Measurements from ENCODE around the gene PIP5K1C.

The PIP5K1C gene

GRCh38 chr19:3733549-3734309, 33.5 kb upstream of the PIP5K1C start:
- H3K4me3 ChIP-seq (ENCODE audit: low read depth, low read length) = no peak overlapping the region
- no peak overlapping the region for H3K27ac ChIP-seq (ENCODE audit: low read depth, low read length)
- no peaks in the 10 kb centered on the region for H3K4me1 ChIP-seq (ENCODE audit: control insufficient read depth, insufficient read depth, low read length)
- H3K36me3 ChIP-seq (ENCODE audit: control insufficient read depth, insufficient read depth, low read length) = peaks cover 28% of the 10 kb centered on the region
- H3K9ac ChIP-seq (ENCODE audit: low read length) = no peak overlapping the region
- no peaks in the 10 kb centered on the region for H3K9me3 ChIP-seq (ENCODE audit: control insufficient read depth, insufficient read depth, low read depth, low read length)
- no peaks in the 10 kb centered on the region for H3K27me3 ChIP-seq (ENCODE audit: control insufficient read depth, insufficient read depth, low read length)

DNA sequence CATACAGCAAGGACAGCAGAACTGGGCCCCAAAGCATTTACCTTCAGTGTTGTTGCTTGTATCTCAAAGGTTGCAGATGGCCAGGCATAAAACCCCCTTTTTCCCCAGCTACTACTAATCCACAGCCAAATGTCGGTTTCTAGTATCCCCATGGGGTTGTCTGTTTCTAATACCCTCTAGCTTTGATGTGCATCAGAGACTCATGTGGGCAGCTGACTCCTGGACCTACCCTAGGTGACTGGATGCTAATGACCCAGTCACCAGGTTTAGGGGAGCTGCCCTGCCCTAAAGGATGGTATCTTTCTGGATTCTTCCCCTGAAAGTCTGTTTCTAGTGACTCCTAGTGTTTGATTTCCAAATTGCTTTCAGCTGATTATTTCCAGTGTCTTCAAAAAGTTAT, 31.8 kb upstream of the PIP5K1C start:
- H3K36me3 ChIP-seq (ENCODE audit: control insufficient read depth, insufficient read depth, low read length) = peaks cover 13% of the 10 kb centered on the region; the same call in 1 of the 2 replicates
- H3K4me3 ChIP-seq (ENCODE audit: low read depth, low read length) = no peak overlapping the region
- no peaks in the 10 kb centered on the region for H3K27me3 ChIP-seq (ENCODE audit: control insufficient read depth, insufficient read depth, low read length)
- no peak overlapping the region for H3K9ac ChIP-seq (ENCODE audit: low read length)
- H3K27ac ChIP-seq (ENCODE audit: low read depth, low read length) = no peak overlapping the region
- no peaks in the 10 kb centered on the region for H3K4me1 ChIP-seq (ENCODE audit: control insufficient read depth, insufficient read depth, low read length)
- no peaks in the 10 kb centered on the region for H3K9me3 ChIP-seq (ENCODE audit: control insufficient read depth, insufficient read depth, low read depth, low read length)

DNA sequence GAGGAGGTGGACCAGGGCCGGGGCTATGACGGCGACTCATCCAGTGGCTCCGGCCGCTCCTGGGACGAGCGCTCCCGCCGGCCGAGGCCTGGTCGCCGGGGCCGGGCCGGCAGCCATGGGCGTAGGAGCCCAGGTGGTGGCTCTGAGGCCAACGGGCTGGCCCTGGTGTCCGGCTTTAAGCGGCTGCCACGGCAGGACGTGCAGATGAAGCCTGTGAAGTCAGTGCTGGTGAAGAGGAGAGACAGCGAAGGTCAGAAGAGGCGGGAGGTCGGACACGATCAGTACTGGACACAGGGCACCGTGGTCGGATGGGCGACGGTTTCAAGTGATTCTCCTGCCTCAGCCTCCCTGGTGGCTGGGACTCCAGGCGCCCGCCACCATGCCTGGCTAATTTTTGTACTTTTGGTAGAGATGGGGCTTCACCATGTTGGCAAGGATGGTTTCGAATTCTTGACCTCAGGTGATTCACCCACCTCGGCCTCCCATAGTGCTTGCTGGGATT, 30.2 kb upstream of the PIP5K1C start:
- Histone ChIP-seq H3K4me1 (ENCODE audit: control insufficient read depth, insufficient read depth, low read length) (no peaks in the 10 kb centered on the region), H3K27me3 (ENCODE audit: control insufficient read depth, insufficient read depth, low read length) (no peaks in the 10 kb centered on the region), H3K36me3 (ENCODE audit: control insufficient read depth, insufficient read depth, low read length) (peaks cover 7% of the 10 kb centered on the region; the same call in 1 of the 2 replicates), H3K4me3 (ENCODE audit: low read depth, low read length) (no peak overlapping the region), H3K27ac (ENCODE audit: low read depth, low read length) (no peak overlapping the region), H3K9ac (ENCODE audit: low read length) (no peak overlapping the region), H3K9me3 (ENCODE audit: control insufficient read depth, insufficient read depth, low read depth, low read length) (no peaks in the 10 kb centered on the region)

- H3K27ac ChIP-seq (ENCODE audit: low read depth, low read length) = no peak overlapping the region
- H3K4me1 ChIP-seq (ENCODE audit: control insufficient read depth, insufficient read depth, low read length) = peaks cover 8% of the 10 kb centered on the region; the same call in 1 of the 2 replicates
- no peak overlapping the region for H3K9ac ChIP-seq (ENCODE audit: low read length)
- H3K27me3 ChIP-seq (ENCODE audit: control insufficient read depth, insufficient read depth, low read length) = peaks cover 9% of the 10 kb centered on the region; the same call in 1 of the 2 replicates
- no peak overlapping the region for H3K4me3 ChIP-seq (ENCODE audit: low read depth, low read length)
- no peaks in the 10 kb centered on the region for H3K36me3 ChIP-seq (ENCODE audit: control insufficient read depth, insufficient read depth, low read length)
- H3K9me3 ChIP-seq (ENCODE audit: control insufficient read depth, insufficient read depth, low read depth, low read length) = no peaks in the 10 kb centered on the region
These were observed 25.5 kb upstream of the PIP5K1C start for GRCh38 chr19:3725640-3726310.

DNA sequence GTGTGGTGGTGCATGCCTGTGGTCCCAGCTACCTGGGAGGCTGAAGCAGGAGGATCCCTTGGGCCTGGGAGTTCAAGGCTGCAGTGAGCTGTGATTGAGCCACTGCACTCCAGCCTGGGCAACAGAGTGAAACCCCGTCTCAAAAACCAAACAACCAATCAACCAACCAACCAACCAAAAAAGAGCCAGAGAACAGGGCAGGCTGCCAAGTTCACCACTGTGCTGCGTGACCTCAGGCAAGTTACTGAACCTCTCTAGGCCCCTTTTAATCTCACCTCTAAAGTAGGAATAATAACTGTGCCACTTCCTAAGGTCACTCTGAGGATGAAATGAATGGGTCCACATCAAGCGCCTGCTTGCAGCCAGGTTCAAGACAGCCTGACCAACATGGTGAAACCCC, 24.9 kb upstream of the PIP5K1C start:
- H3K36me3 ChIP-seq (ENCODE audit: control insufficient read depth, insufficient read depth, low read length) = no peaks in the 10 kb centered on the region
- H3K4me1 ChIP-seq (ENCODE audit: control insufficient read depth, insufficient read depth, low read length) = peaks cover 13% of the 10 kb centered on the region
- H3K4me3 ChIP-seq (ENCODE audit: low read depth, low read length) = no peak overlapping the region
- no peak overlapping the region for H3K27ac ChIP-seq (ENCODE audit: low read depth, low read length)
- H3K9me3 ChIP-seq (ENCODE audit: control insufficient read depth, insufficient read depth, low read depth, low read length) = no peaks in the 10 kb centered on the region
- no peak overlapping the region for H3K9ac ChIP-seq (ENCODE audit: low read length)
- H3K27me3 ChIP-seq (ENCODE audit: control insufficient read depth, insufficient read depth, low read length) = peaks cover 9% of the 10 kb centered on the region; the same call in 1 of the 2 replicates

GRCh38 chr19:3723883-3724282, 23.6 kb upstream of the PIP5K1C start:
- peaks cover 9% of the 10 kb centered on the region; the same call in 1 of the 2 replicates for H3K27me3 ChIP-seq (ENCODE audit: control insufficient read depth, insufficient read depth, low read length)
- no peak overlapping the region for H3K4me3 ChIP-seq (ENCODE audit: low read depth, low read length)
- no peaks in the 10 kb centered on the region for H3K36me3 ChIP-seq (ENCODE audit: control insufficient read depth, insufficient read depth, low read length)
- no peak overlapping the region for H3K9ac ChIP-seq (ENCODE audit: low read length)
- peaks cover 14% of the 10 kb centered on the region for H3K4me1 ChIP-seq (ENCODE audit: control insufficient read depth, insufficient read depth, low read length)
- H3K9me3 ChIP-seq (ENCODE audit: control insufficient read depth, insufficient read depth, low read depth, low read length) = no peaks in the 10 kb centered on the region
- no peak overlapping the region for H3K27ac ChIP-seq (ENCODE audit: low read depth, low read length)

- peak overlapping the region; percentile 88 for H3K4me3 ChIP-seq (ENCODE audit: low read depth, low read length)
- peaks cover 14% of the 10 kb centered on the region for H3K4me1 ChIP-seq (ENCODE audit: control insufficient read depth, insufficient read depth, low read length)
- H3K27ac ChIP-seq (ENCODE audit: low read depth, low read length) = no peak overlapping the region
- H3K27me3 ChIP-seq (ENCODE audit: control insufficient read depth, insufficient read depth, low read length) = peaks cover 9% of the 10 kb centered on the region; the same call in 1 of the 2 replicates
- H3K36me3 ChIP-seq (ENCODE audit: control insufficient read depth, insufficient read depth, low read length) = no peaks in the 10 kb centered on the region
- no peak overlapping the region for H3K9ac ChIP-seq (ENCODE audit: low read length)
- no peaks in the 10 kb centered on the region for H3K9me3 ChIP-seq (ENCODE audit: control insufficient read depth, insufficient read depth, low read depth, low read length)
These were observed 22.8 kb upstream of the PIP5K1C start for GRCh38 chr19:3723110-3723488.

DNA sequence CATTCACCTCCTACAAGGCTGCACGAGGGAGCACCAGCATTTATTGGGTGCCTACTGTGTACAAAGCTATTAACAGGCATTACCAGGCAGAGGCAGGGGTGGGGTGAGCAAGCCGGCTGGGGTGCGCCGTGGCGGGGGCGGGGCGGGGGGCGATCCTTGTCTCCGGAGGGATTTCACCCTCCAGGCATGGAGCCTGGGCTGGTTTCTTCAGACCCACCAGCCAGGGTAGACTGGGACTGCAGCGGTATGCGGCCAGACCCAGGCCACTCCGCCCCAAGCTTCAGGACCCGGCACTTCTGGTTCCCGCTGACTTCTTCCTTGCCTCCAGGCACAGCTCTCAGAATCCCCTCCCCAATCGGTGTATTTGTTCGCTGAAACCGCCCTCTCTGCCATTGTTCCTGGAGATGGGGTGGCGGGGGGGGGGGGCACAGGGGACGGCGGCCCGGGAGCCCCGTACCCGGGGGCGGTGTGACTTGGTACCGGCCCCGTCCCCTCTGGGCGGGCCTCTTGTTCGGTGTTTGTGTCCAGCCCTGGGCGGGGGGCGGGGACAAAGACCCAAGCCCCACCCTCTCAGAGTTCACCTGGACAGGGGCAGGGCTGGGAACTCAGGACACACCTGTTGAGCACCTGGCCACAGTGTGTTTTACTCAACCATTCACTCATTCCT, 22.3 kb upstream of the PIP5K1C start:
- Histone ChIP-seq H3K27me3 (ENCODE audit: control insufficient read depth, insufficient read depth, low read length) (peaks cover 9% of the 10 kb centered on the region; the same call in 1 of the 2 replicates), H3K27ac (ENCODE audit: low read depth, low read length) (no peak overlapping the region; the same call in 1 of the 2 replicates), H3K4me3 (ENCODE audit: low read depth, low read length) (peak overlapping the region; percentile 88), H3K36me3 (ENCODE audit: control insufficient read depth, insufficient read depth, low read length) (no peaks in the 10 kb centered on the region), H3K9me3 (ENCODE audit: control insufficient read depth, insufficient read depth, low read depth, low read length) (no peaks in the 10 kb centered on the region), H3K9ac (ENCODE audit: low read length) (peak overlapping the region; percentile 57), H3K4me1 (ENCODE audit: control insufficient read depth, insufficient read depth, low read length) (peaks cover 14% of the 10 kb centered on the region)

DNA sequence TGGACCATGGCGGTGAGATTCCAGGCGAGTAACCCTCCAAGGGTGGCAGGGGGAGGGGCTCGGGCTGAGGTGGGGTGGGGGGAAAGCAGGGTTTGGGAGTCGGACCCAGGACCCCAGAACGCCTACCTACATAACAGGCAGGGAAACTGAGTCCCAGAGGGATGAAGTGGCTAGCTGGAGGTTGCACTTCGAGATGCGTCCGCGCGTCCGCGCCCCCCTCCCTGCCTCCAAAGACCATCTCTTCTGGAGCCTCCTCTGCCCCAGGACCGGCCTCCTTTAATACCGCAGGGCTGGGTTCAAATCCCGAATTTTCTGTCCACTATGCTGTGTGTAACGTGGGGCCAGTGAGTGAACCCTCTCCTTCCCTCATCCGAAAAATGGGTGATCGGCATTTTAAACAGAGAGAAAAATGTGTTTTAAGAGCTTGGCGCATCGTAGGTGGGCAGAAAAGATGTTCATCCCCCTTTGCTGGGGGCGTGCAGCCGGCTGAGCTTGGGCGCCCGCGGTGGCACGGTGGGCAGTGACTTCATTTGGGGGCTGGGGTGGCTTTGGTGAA, 21.7 kb upstream of the PIP5K1C start:
- Histone ChIP-seq H3K27ac (ENCODE audit: low read depth, low read length) (no peak overlapping the region; the same call in 1 of the 2 replicates), H3K9me3 (ENCODE audit: control insufficient read depth, insufficient read depth, low read depth, low read length) (no peaks in the 10 kb centered on the region), H3K4me1 (ENCODE audit: control insufficient read depth, insufficient read depth, low read length) (peaks cover 14% of the 10 kb centered on the region), H3K27me3 (ENCODE audit: control insufficient read depth, insufficient read depth, low read length) (peaks cover 9% of the 10 kb centered on the region; the same call in 1 of the 2 replicates), H3K9ac (ENCODE audit: low read length) (peak overlapping the region; percentile 57), H3K4me3 (ENCODE audit: low read depth, low read length) (peak overlapping the region; percentile 88), H3K36me3 (ENCODE audit: control insufficient read depth, insufficient read depth, low read length) (no peaks in the 10 kb centered on the region)

DNA sequence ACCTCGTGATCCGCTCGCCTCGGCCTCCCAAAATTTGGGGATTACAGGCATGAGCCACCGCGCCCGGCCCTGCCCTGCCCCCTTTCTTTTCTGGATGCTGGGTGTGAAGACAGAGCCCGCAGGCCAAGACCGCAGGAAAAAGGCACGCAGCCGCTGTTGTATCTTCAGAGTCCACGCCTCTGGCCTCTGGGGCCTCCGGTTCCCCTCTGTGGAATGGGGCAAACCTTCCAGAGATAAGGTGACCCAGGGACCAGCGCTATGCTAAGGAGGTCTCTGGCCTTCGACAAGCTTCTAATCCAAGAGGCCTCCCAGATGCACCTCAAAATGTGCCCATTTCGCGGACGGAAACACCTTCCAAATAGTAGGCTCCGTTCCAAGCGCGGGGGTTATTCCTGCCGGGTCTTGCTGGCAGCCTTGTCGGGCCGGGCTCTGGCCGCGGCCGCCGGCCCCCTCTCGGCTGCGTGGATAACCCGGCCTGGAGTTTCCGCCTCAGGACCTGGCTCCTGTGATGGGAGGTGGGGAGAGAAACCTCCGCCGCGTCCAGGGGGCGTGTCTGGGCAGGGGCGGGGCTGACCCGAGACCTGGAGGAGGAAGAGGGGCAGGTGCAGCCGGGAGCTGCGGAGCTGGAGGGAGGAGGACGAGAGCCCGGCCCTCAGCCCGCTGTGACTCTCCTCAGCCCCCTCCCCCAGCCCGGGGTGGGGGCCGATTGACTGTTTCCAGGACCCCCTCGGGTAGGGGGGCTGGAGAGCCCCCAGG, 21.0 kb upstream of the PIP5K1C start:
- H3K9me3 ChIP-seq (ENCODE audit: control insufficient read depth, insufficient read depth, low read depth, low read length) = no peaks in the 10 kb centered on the region
- H3K36me3 ChIP-seq (ENCODE audit: control insufficient read depth, insufficient read depth, low read length) = no peaks in the 10 kb centered on the region
- no peak overlapping the region for H3K27ac ChIP-seq (ENCODE audit: low read depth, low read length)
- peaks cover 9% of the 10 kb centered on the region; the same call in 1 of the 2 replicates for H3K27me3 ChIP-seq (ENCODE audit: control insufficient read depth, insufficient read depth, low read length)
- peak overlapping the region; percentile 88 for H3K4me3 ChIP-seq (ENCODE audit: low read depth, low read length)
- H3K9ac ChIP-seq (ENCODE audit: low read length) = no peak overlapping the region
- peaks cover 14% of the 10 kb centered on the region for H3K4me1 ChIP-seq (ENCODE audit: control insufficient read depth, insufficient read depth, low read length)
